ENCODE measurements around the gene ZCCHC4.

Gene ZCCHC4, protein sequence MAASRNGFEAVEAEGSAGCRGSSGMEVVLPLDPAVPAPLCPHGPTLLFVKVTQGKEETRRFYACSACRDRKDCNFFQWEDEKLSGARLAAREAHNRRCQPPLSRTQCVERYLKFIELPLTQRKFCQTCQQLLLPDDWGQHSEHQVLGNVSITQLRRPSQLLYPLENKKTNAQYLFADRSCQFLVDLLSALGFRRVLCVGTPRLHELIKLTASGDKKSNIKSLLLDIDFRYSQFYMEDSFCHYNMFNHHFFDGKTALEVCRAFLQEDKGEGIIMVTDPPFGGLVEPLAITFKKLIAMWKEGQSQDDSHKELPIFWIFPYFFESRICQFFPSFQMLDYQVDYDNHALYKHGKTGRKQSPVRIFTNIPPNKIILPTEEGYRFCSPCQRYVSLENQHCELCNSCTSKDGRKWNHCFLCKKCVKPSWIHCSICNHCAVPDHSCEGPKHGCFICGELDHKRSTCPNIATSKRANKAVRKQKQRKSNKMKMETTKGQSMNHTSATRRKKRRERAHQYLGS

DNA sequence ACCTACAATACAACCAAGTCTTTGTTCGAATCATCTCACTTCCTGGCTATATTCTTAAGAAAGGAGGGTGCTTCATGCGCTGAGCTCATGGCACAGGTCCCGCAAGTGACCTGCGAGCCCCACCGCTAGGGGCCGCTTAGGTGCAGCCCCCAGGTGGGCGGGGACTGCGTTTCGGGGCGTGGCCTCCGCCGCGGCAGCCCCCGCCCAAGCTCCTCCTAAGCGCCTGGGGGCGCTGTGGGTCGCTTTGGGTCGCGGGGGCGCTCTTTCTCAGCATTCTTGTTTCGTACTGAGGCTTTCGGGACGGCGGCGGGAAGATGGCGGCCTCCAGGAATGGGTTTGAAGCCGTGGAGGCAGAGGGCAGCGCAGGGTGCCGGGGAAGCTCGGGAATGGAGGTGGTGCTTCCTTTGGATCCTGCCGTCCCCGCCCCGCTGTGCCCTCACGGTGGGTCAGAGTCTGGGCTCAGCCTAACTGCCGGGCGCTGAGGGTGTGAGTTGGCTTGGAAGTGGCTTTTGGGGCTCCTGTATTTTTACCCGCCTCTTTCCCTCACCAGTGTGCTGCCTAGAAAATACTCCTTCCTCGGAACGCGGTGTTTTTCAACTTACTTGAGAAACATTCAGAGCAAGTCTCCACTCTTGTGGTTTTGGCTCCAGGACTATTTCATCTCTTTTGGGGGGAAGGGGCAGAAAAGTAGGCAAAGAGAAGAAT is at the start of gene ZCCHC4:
Gene ZCCHC4 (plus strand): TSS at position 279 of the 705 bp plus-strand sequence. CDS start 36 bp downstream, at position 315.
- peak; percentile 79 for DNase-seq (ENCODE audit: low spot score)
- peak; percentile 54 for FAIRE-seq

DNA sequence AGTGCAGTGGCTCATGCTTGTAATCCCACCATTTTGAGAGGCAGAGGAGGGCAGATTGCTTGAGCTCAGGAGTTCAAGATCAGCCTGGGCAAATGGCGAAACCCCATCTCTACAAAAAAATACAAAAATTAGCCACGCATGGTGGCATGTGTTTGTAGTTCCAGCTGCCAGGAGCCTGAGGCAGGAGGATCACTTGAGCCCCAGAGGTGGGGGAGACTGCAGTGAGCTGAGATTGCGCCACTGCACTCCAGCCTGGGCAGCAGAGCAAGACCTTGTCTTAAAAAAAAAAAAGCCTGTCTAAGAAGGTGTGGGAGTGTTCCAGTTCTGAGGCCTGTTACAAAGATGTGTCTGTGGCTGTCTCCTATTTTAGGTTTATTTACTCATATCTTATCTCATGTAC is 40.7 kb upstream of the ZCCHC4 start:
- DNase-seq (ENCODE audit: low spot score) (no peak), FAIRE-seq (no peak)

DNA sequence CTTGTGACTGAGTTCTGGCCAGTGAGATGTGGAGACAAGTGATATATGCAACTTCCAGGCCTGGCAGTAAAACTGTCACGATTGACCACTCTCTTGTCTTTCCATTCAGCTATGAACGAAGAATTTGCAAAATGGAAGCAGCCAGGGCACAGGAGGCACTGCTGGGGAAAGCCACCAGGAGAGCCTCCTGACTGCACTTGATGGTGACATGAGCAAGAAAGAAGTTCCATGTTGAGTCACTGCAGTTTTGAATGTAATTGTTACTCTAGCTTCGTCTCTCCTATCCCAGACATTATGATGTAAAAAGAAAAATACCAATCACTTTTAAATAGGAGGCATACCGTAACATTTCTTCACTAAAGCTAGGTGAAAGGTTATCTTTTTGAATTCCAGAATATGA is 32.4 kb upstream of the ZCCHC4 start:
- no peak for FAIRE-seq
- no peak for DNase-seq (ENCODE audit: low spot score)

DNA sequence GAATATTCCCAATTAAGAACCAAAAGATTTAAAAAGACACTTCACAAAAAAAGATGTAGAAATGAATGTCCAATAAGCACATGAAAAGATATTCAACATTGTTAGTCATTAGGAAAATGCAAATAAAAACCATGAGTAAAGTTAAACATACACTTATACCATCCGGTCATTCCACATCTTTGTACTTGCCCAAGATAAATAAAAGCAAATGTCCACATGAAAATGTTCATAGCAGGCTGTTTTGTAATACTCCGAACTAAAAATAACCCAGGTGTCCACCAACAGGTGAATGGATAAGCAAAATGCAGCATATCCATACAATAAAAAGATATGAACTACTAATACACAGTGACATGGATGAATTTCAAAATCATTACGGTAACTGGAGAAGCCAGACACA is 28.6 kb upstream of the ZCCHC4 start:
- no peak for FAIRE-seq
- DNase-seq (ENCODE audit: low spot score), result no peak

DNA sequence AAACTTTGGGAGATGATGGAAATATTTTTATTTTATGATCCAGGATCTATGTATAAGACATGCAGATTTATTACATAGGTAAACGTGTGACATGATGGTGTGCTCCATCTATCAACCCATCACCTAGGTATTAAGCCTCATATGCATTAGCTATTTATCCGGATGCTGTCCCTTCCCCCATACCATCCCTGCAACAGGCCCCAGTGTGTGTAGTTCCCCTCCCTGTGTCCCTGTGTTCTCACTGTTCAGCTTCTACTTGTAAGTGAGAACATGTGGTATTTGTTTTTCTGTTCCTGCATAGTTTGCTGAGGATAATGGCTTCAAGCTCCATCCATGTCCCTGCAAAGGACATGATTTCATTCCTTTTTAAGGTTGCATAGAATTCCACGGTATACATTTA is 28.1 kb upstream of the ZCCHC4 start:
- FAIRE-seq (no peak), DNase-seq (ENCODE audit: low spot score) (no peak)

DNA sequence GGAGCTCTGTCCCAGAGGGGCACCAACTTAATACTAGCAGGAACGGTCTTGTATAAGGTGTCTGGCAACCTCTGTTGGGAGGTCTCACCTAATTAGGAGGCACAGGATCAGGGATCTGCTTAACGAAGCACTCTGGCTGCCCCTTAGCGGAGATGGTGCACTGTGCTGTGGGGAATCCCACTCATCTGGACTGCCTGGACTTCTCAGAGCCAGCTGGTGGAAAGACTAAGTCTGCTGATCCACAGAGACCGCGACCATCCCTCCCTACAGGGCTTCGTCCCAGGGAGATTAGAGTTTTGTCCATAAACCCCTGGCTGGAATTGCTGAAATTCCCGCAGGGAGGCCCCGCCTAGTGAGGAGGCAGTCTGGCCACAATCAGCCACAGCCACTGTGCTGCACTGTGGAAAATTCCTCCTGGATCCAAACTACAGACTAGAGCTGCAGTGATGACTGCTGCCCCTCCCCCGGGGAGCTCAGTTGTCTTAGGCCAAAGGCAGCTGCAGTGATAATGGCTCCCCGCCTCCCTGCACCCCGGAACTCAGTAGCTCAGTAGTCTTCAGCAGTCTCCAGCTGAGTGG is 22.0 kb upstream of the ZCCHC4 start:
- FAIRE-seq (no peak), DNase-seq (ENCODE audit: low spot score) (no peak)

DNA sequence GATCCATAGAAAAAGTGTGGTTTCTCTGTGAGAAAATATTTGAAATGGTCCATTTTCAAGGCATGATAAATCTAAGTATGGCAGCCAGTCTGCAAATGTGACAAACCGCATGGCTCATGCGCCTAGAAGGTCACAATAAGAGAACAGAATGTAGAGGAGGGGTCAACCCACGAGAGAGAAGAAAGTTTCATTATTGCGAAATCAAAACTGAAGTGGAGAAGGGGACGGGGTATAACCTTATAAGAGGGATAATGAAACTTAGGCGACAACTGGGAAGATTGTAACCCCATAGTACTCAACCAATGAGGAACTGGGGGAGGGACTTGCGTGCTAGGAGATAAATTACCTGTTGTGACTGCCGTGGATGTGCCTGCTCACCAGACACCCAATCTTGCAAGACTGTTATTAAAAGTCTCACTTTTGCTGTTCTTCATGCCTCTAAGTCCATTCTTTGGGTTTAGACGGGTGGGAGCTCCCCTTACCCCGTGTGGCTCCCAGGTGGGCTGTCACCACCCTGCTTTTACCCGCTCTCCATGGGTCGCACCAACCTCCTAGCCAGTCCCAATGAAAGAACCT is 21.3 kb upstream of the ZCCHC4 start:
- FAIRE-seq, result no peak
- no peak for DNase-seq (ENCODE audit: low spot score)

DNA sequence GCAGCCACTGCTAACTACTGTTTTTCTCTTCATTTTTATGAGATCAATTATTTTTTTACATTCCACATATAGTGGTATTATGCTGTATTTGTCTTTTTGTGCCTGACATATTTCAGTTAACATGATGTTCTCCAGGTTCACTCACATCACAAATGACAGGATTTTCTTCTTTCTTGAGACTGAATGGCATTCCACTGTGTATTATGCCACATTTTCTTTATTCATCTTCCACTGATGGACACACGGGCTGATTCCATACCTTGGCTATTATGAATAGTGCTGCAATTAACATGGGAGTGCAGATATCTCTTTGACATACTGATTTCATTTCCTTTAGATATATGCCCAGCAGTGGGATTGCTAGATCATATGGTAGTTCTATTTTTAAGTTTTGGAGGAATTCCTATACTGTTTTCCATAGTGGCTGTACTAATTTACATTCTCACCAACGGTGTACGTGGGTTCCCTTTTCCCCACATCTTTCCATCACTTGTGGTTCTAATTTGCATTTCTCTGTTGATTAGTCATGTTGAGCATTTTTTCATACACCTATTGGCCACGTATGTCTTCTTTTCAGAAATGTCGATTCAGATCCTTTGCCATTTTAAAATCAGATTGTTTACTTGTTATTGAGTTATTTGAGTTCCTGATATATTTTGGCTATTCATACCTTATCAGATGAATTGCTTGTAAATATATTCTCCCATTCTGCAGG is 14.9 kb upstream of the ZCCHC4 start:
- FAIRE-seq, result no peak
- no peak for DNase-seq (ENCODE audit: low spot score)

DNA sequence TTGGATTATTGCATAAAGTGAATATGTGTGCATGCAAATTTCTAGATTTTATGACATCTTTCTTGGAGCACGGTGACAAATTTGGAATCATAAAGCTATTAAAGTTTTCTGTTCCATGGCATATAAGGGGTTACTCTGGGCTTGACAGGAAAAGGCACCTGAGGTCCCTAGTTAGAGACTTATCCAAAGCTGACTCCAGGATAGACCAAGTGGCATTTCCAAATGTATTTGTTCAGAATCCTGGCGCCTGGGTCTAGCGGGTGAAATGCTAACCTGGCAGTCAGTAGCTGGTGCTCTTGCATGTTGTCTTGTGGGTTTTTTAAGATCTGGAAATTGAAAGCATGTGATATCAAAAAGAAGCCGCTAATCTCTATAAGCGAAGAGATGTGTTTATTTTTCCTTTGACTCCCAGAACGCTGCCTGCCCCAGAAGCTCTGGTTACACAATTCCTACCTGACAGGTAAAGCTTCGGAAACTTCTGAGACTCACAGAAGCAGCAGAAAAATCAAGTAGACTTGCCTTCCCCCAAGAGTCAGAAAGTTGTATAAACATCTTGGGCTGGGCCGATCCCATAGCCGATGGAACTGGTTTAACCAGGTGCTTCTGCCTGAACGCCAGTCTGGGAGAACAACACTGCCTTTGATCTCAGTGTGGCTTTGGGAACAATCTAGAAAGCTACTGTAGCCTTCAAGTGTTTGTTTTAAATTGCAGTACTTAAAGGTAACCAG is 12.9 kb upstream of the ZCCHC4 start:
- DNase-seq (ENCODE audit: low spot score) (no peak), FAIRE-seq (no peak)

DNA sequence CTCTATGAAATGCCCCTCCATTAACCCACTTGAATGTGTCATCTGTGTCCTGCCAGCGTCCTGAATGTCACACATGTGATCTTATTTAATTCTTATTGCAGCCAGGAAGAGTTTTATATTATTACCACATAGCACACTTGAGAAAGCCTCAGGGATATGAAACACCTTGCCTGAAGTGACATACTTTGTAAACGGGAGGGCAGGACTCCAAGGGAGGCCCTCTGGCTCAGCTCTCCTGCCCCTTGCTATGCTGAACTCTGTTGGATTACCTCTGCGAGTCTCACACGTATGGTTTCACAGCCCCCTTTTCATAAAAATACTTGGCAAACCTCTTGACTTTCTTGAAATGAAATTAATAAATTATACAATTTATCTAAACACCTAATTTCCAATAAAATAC is 11.1 kb upstream of the ZCCHC4 start:
- DNase-seq (ENCODE audit: low spot score) (no peak), FAIRE-seq (no peak)

DNA sequence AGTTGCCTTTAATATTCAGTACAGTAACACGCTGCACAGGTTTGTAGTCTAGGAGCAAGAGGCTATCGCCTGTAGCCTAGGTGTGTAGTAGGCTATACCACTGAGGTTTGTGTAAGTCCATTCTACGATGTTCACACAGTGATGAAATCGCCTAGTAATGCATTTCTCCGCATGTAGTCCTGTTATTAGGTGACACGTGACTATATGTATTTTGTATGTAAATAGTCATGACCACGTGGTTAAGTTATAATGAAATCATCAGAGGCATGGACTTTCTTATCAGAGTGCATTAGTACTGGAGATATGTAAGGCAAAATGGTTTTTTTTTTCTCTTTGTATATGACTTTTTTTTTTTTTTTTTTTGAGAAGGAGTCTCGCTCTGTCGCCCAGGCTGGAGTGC is 9.9 kb upstream of the ZCCHC4 start:
- FAIRE-seq (no peak), DNase-seq (ENCODE audit: low spot score) (no peak)

DNA sequence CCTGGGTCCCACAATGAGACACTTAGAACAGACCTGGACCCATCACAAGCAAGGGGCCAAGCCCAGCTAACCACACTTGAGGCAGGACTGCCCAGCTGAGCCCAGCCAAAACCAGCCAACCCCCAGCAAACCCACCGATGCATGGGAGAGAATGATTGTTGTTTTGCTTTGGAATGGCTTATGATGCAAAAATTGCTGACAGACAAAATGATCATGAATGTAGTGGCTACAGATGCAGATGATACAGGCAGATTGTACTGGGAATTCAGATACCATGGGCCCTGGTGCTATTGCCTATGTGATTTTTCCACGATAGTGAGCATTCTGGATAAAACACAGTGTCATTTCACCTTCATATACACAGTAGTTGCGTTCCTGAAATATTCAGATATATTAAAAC is 9.0 kb upstream of the ZCCHC4 start:
- DNase-seq (ENCODE audit: low spot score) (no peak), FAIRE-seq (no peak)

DNA sequence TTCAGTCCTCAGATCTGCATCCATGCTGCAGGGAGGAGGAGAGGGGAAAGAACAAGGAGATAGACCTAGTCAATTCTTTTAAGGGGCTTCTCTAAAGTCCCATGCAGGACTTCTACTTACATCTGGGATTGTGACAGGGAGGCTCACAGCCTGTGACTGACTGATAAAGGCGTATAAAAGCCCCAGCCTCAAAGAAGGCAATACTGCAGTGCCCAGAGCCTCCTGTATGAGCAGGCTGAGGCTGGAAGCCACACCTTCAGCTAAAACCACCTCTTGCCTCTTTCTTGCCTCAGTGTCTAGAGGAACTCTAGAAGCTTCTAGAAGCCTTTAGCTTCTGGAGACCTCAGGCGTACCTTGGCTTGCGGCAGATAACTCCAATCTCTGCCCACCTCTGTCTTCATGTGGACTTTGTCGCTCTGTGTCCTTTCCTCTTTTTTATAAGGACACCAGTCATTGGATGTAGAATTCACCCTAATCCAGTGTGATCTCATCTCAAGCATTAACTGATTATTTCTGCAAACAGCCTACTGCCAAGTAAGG is 6.0 kb upstream of the ZCCHC4 start:
- DNase-seq (ENCODE audit: low spot score), result no peak
- no peak for FAIRE-seq

DNA sequence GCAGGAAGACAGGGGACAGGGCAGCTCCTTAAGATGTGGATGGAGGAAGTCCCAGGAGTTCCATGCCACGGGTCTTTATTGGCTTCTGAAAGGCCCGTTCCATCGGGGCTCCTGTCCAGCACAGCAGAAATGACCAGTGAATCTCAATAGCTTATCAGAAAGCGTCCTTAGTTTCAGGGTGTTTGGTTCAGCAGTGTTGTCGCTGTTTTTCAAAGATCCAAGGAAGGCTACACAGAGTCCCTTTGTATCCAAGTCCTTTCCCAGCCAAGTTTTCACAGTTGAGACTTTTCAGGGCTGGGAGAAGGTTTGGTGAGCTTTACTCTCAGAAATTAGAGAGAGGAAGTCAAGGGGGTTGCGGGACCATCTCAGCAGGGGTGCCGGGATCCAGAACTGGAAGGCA is 5.0 kb upstream of the ZCCHC4 start:
- FAIRE-seq, result no peak
- no peak for DNase-seq (ENCODE audit: low spot score)

DNA sequence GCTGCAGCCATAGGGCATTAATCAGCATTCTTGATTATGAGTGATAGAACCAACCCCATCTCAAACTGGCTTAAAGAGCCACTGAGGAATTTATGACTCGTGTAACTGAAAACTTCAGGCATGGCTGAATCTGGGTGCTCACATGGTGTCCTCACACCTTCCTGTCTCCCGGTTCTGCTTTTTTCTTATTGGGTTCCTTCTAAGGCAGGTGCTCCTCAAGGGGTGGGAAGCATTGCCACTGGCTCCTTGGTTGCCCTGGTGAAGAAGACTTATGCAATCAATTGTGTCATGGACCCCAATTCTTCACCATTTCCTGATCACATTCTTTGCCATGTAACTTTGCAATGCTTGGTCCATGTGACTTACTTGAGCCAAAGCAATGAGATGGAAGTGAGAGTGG is 4.3 kb upstream of the ZCCHC4 start:
- peak; percentile 28 for DNase-seq (ENCODE audit: low spot score)
- no peak for FAIRE-seq

DNA sequence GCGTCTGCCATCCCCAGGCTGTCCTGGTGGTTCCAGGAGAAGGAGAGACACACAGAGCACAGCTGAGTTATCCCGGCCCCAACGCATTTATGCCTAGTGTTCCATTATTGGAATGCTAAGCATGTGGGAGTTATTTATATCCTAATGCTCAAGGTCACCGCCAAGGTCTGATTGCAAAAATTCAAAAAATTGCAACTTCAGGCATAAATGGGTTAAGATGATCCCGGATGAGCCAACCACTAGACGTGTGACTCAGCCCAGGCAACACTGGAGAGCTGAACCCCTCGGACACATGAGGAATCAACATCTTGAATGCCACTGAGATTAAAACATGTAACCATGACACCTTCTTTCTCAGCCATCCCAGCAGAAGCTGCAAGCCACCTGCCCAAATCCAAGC is 3.8 kb upstream of the ZCCHC4 start:
- FAIRE-seq, result no peak
- peak; percentile 35 for DNase-seq (ENCODE audit: low spot score)

DNA sequence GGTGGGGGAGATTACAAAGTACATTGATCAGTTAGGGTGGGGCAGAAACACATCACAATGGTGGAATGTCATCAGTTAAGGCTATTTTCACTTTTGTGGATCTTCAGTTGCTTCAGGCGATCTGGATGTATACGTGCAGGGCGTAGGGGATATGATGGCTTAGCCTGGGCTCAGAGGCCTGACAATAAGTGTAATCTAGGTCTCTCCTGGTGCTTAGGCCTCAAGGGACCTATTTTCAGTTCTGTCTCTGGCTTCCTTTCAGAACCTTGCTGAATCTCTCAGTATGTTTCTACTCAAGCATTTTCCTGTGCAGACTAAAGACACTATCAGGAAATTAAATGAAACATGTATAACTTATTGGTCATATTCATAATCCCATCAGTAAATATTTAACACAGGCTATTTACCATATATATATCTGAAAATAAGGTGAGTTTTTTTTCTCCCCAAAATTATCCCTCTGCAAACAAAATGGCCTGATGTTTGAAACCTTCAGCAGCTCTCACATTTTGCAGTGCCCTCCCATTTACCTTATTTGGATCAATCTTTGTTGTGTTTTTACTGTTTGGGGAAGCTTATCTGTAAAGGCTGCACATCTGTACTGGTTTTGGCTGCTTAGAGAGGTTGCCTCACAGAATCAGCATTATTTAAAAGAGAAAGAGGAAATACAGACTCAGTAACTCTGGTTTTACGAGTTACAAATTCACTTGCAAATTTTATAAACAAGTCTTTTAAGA is 2.3 kb upstream of the ZCCHC4 start:
- FAIRE-seq (no peak), DNase-seq (ENCODE audit: low spot score) (no peak)

DNA sequence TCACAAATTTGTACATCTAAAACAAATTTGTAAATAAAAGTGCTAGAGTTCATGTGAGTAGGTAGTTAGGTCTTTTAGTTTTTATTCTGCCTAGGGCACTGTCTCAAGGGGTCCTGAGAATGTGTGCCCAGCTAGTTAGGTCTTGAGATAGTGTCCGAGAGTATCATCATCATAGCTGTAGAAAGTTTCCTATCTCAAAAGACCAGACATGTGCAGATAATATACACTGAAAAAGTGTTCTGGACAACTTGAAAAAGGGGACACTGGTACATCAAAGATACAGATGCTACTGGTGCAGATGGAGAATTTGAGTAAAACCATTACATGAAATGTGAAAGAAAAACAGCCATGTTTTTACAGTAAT is 1.8 kb upstream of the ZCCHC4 start:
- no peak for FAIRE-seq

DNA sequence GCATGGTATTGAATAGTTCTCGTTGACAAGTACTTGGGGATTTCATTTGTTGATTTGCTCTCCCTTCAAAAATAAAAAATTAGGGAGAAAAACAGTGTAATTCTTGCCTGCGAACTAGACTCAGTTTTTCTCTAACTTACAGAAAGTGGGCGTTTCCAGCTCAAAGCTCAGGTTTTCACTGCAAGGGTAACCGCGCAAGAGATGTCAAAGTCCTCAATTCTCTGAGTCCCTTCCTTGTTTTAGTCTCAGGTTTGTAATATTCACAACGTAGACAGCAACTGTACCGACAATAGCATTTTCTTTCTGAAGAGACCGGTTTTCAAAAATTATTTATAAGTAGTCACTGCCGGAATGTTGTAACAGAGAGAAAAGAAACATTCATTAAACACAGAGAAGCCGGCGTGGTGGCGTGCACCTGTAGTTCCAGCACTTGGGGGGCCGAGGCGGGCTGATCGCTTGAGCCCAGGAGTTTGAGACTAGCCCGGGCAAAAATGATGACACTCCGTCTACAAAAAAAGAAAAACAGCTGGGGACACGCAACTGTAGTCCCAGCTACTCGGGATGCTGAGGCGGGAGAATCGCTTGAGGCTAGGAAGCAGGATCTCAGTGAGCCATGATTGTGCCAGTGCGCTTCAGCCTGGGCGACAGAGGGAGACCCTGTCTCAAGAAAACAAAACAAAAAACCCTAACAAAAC is 774 bp downstream of the ZCCHC4 start:
- FAIRE-seq (no peak), DNase-seq (ENCODE audit: low spot score) (no peak)

More for the DNA sequence above, 1.8 kb upstream of the ZCCHC4 start:
- no peak for DNase-seq (ENCODE audit: low spot score)
